ENCODE results near the gene VAMP2. TPM values are rescaled to one million over a fixed set of nuclear protein-coding genes. Genes with fewer than 3 reads are reported as not detected.

The VAMP2 gene
- total and polyA plus RNA-seq, 10 of the 15 experiments (the other 5 are each of a cell fraction or from before 2014, with no cell fraction given) = 3.0 to 35.2 (median 25.0) TPM

GRCh38 chr17:8166731-8167130 is 4.0 kb upstream of the VAMP2 start:
- H3K79me2 ChIP-seq (ENCODE audit: control insufficient read depth, insufficient read depth, low read length) = peaks cover 12% of the 10 kb centered on the region
- H3K9ac ChIP-seq (ENCODE audit: control insufficient read depth, insufficient read depth, low read length) = no peak overlapping the region
- intact Hi-C loops (cut with micrococcal nuclease; ENCODE audit: unreplicated experiment) = no loop called here
- TF ChIP-seq NFIC (IDR thresholded peaks at IDR 0.05; ENCODE audit: low read depth, low read length) = no peak
- no peak for TF ChIP-seq CREM (IDR thresholded peaks at IDR 0.05; ENCODE audit: low read depth)
- TF ChIP-seq SMARCA5 (IDR thresholded peaks at IDR 0.05) = no peak
- no peak for TF ChIP-seq SIN3A (IDR thresholded peaks at IDR 0.05; ENCODE audit: low read depth, low read length)
- TF ChIP-seq NRF1 (conservative IDR thresholded peaks at IDR 0.05; ENCODE audit: low read depth, low read length) = no peak
- no peak for TF ChIP-seq MXI1 (IDR thresholded peaks at IDR 0.05; ENCODE audit: low read depth, low read length)
- TF ChIP-seq NFXL1 (IDR thresholded peaks at IDR 0.05; ENCODE audit: borderline replicate concordance) = no peak
- TF ChIP-seq IRF4 (IDR thresholded peaks at IDR 0.05; ENCODE audit: low read depth, low read length) = no peak
- no peak for TF ChIP-seq TCF12 (IDR thresholded peaks at IDR 0.05; ENCODE audit: low read depth, low read length)
- TF ChIP-seq MYB (IDR thresholded peaks at IDR 0.05; ENCODE audit: borderline replicate concordance, low read depth, low read length) = no peak
- TF ChIP-seq NR2C1 (IDR thresholded peaks at IDR 0.05) = no peak
- no peak for TF ChIP-seq SUPT20H (IDR thresholded peaks at IDR 0.05; ENCODE audit: borderline replicate concordance, control insufficient read depth, low read depth, low read length)
- no peak for TF ChIP-seq ZBTB4 (CRISPR knock-in tag; IDR thresholded peaks at IDR 0.05)
- no peak for TF ChIP-seq CEBPB (IDR thresholded peaks at IDR 0.05; ENCODE audit: borderline replicate concordance in 1 of 2, low read depth in 2 of 2, low read length in 2 of 2)
- no peak for TF ChIP-seq HCFC1 (IDR thresholded peaks at IDR 0.05; ENCODE audit: low read length)
- TF ChIP-seq CBFB (IDR thresholded peaks at IDR 0.05; ENCODE audit: low read depth) = no peak
- TF ChIP-seq POLR2AphosphoS2 (IDR thresholded peaks at IDR 0.05; ENCODE audit: low read depth, low read length) = no peak
- TF ChIP-seq WRNIP1 (IDR thresholded peaks at IDR 0.05; ENCODE audit: borderline replicate concordance, low read depth, low read length) = no peak
- H4K20me1 ChIP-seq (ENCODE audit: control insufficient read depth, insufficient read depth) = no peaks in the 10 kb centered on the region
- H3K27ac ChIP-seq (ENCODE audit: control insufficient read depth, insufficient read depth) = no peak overlapping the region
- DNase-seq (ENCODE audit: low read depth, low spot score) (no peak), FAIRE-seq (no peak), ATAC-seq (no peak)
- H3K4me3 ChIP-seq = no peak overlapping the region
- no peak overlapping the region for H3K4me2 ChIP-seq (ENCODE audit: control insufficient read depth, insufficient read depth)
- no peaks in the 10 kb centered on the region for H3K36me3 ChIP-seq (ENCODE audit: control insufficient read depth in 2 of 2, insufficient read depth in 2 of 2, low read length in 1 of 2)
- in situ Hi-C loops (cut with MboI) = no loop called here
- ChIA-PET SMC1A (ENCODE audit: uncharacterized antibody, unreplicated experiment) (interaction anchor here (1.0 kb wide), 1 partner anchor 29 kb away, joined by 3 read pairs; no protein-coding TSS in a partner anchor), POLR2A (interaction anchor here (1.6 kb wide), 1 partner anchor 24 kb away, joined by 4 read pairs; no protein-coding TSS in a partner anchor), RAD21 (ENCODE audit: unreplicated experiment) (interaction anchor here (0.6 to 1.9 kb wide), 2 partner anchors 10 to 50 kb away, joined by 3 to 7 read pairs; no protein-coding TSS in a partner anchor), CTCF (interaction anchor here (1.7 to 2.1 kb wide), 2 partner anchors 8 to 10 kb away, joined by 4 to 9 read pairs; no protein-coding TSS in a partner anchor)
- no peak overlapping the region for H2AFZ ChIP-seq (ENCODE audit: control insufficient read depth, low read depth, low read length)
- no peaks in the 10 kb centered on the region for H3K27me3 ChIP-seq (replicated peaks in 1 of 2; ENCODE audit: control insufficient read depth in 2 of 2, insufficient read depth in 2 of 2, low read length in 1 of 2)
- WGBS (ENCODE audit: insufficient coverage, insufficient replicate concordance, low lambda C conversion rate, missing lambda C conversion rate) = 64% methylated on average over 6 of the region's 6 CpGs
- BruUV-seq (replicated peaks) = no TSS peak
- H3K9me3 ChIP-seq (replicated peaks; ENCODE audit: control insufficient read depth, insufficient read depth, low read length) = no peaks in the 10 kb centered on the region
- H3K4me1 ChIP-seq (ENCODE audit: control insufficient read depth, insufficient read depth, low read length) = peaks cover 20% of the 10 kb centered on the region

All from GM12878 (cell line).